Activated naive CD8-positive, alpha-beta T cell treated with anti-CD3 and anti-CD28 coated beads, Interleukin-2, amount 50 U/mL, for 16 hours (primary cell): Measurements from ENCODE around the gene ARHGEF2.
"Not testable (repeated sequence)": the region's sequence is repeated elsewhere in the genome, so short reads cannot be mapped to it uniquely, and the experiment has no call there.

ENCODE experiments used
- DNase-seq: peaks from one replicate; pipeline ENCODE4 v3.0.0-alpha.2; 2020; ENCODE audit warnings: low read depth, low spot score

Gene ARHGEF2

DNA sequence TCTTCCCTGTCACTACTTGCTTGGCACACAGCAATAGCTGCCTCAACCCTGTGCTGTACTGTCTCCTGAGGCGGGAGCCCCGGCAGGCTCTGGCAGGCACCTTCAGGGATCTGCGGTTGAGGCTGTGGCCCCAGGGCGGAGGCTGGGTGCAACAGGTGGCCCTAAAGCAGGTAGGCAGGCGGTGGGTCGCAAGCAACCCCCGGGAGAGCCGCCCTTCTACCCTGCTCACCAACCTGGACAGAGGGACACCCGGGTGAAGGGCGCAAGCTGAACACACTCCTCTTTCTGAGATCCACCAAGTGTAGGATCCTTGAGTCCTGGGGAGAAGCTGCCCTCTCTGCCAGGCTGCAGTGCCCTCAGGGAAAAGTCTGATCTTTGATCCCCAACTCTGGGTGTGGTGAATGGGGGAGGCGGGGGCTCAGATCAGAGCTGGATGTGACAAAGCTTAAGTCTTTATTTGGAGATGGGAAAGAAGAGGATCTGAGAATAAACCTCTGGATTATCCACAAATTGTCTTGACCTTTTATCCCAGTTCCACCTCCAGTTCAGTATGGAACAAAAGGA lies 35.7 kb downstream of the ARHGEF2 start:
- no peak for DNase-seq

DNA sequence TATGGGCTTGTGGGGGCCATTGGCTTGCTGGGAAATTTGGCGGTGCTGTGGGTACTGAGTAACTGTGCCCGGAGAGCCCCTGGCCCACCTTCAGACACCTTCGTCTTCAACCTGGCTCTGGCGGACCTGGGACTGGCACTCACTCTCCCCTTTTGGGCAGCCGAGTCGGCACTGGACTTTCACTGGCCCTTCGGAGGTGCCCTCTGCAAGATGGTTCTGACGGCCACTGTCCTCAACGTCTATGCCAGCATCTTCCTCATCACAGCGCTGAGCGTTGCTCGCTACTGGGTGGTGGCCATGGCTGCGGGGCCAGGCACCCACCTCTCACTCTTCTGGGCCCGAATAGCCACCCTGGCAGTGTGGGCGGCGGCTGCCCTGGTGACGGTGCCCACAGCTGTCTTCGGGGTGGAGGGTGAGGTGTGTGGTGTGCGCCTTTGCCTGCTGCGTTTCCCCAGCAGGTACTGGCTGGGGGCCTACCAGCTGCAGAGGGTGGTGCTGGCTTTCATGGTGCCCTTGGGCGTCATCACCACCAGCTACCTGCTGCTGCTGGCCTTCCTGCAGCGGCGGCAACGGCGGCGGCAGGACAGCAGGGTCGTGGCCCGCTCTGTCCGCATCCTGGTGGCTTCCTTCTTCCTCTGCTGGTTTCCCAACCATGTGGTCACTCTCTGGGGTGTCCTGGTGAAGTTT lies 36.4 kb downstream of the ARHGEF2 start:
- DNase-seq = no peak

DNA sequence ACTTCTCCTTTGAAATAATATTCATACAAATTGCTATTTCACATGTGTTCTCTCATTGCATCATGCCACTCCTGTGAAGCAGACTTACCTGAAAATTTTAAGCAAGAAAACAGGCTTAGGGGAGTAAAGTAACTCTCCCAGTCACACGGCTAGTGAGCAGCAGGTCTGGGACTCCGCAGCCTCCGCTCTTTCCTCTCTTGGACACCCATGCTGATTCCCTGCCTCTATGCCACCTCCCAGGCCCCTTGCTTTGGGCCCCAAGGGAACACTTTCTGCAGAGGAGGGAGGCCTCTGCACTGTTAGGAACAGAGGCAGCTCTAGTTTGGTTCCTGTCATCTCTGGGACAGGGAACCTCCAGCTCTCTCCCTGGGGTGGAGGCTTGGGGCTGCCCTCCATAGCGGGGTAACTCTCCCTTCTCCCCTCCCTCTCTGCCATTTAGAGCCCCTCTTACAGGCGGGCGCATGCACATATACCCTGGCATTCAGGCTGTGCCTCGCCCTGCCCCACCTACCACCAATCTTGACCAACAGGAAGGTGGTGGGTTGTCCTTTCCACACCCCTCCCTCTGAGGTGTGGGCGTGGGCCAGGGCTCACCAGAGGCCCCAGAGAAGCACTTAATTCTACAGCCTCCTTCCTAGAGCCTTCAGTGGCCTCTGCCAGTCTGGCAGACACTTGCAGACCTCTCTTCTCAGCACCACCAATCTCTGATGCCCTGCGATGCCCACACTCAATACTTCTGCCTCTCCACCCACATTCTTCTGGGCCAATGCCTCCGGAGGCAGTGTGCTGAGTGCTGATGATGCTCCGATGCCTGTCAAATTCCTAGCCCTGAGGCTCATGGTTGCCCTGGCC lies 37.1 kb downstream of the ARHGEF2 start, which contains the start of gene RXFP4:
Gene RXFP4, plus strand, starts transcription at position 646 of the 852 bp plus-strand sequence. Its CDS starts 72 bp downstream, at position 718.
- no peak for DNase-seq

DNA sequence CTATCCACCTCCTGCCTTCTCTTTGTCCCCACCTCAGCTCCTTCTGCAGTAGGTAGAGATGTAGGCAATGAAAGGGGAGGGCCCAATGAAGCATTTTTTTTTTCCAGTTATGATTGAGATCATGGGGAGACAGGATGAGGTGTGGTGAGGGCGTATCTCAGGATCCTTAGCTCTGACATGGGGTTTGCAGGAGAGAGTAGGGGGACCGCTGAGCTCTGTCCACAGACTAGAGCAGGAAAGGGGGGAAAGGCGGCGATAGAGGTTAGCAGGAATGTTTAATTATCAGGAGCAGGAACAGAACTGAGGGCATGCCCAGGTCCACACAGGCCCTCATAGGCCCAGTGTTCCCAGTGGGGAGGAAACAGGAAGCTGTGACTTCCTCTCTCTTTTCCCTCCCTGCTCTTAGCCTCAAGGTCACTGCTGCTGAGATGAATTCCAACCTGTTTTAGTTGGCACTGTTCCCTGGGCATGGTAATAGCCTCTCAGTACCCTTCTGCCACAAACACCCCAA lies 37.8 kb downstream of the ARHGEF2 start:
- DNase-seq = no peak

DNA sequence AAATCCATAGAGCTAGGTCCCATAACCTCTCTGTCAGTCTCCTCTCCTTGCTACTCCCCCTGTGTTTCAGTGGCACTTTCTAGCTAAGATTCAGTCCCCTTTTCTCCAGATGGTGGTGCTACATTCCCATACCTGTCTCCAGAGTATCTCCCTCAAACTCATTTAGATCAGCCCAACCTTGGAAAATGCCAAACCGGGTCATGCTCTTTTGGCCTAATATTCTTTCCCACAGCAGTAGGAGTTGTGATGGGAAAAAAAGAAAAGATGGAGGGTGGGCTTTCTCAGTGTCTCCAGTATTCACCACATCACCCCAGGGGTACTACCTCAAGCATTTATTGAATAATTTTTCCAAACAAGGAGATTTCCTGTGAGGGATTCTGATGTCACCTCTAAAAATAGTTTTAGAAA lies 40.1 kb downstream of the ARHGEF2 start:
- no peak for DNase-seq

DNA sequence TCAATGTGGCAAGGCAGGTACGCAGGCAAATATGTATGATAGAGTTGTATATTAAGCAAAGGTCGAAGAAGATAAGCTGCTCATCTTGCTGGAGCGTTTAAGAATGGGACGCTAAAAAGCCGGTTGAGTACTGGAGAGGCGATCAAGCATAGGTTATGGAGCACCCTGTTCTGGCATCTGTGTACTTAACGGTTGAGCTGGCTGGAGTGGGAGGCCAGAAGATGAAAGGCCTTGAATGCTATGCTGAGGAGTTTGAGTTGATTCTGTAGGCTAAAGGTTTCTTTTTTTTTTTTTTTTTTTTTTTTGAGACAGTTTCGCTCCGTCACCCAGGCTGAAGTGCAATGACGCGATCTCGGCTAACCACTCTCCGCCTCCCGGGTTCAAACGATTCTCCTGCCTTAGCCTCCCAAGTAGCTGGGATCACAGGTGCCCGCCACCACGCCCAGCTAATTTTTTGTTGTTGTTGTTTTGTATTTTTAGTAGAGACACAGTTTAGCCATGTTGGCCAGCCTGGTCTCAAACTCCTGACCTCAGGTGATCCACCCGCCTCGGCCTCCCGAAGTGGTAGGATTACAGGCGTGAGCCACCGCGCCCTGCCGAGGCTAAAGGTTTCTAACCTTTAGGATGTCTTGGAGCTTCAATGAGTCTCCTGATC lies 43.3 kb downstream of the ARHGEF2 start:
- DNase-seq = no peak

DNA sequence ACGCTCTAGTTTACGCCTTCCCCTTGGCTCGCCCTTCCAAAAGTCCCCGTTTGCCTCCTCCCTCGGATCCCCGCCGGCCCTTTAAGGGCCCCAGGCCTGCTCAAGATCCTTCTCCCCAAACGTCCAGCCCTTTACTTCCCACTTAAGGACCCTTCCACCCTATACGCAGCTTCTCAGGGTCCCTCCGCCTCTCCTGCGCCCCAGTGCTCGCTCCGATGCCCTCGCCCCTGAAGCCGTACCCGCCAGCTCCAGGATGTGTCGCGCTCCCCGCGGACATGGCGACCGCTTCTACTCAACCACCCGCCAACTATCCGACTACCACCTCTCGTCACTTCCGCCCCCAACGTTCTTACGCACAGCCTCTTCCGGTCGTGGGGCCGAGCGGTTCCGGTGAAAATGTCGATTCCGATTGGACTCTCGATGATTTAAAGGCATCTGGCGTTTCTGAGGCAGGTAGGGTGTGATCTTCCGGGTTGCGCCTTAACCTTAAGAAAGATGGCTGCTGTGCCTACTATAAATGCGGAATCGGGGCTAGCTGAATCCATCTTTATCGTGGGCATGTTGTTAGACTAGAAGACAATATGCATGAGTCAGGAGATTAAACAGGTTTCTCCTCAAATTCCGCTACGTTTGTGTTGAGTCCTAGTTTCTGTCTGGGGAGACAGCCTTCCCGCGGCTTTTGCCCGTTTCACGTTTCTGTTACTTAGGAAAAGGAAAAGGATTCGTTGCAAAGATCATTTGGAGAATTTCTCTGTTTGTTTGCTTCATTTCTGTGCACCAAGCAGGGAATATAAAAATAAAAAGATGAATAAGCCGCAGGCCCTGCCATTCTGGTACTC lies 44.0 kb downstream of the ARHGEF2 start, which contains the start of gene KHDC4:
Gene KHDC4, minus strand, starts transcription at position 317 of the 839 bp plus-strand sequence. Its CDS starts 40 bp downstream, at position 277.
- DNase-seq = peak; percentile 88

DNA sequence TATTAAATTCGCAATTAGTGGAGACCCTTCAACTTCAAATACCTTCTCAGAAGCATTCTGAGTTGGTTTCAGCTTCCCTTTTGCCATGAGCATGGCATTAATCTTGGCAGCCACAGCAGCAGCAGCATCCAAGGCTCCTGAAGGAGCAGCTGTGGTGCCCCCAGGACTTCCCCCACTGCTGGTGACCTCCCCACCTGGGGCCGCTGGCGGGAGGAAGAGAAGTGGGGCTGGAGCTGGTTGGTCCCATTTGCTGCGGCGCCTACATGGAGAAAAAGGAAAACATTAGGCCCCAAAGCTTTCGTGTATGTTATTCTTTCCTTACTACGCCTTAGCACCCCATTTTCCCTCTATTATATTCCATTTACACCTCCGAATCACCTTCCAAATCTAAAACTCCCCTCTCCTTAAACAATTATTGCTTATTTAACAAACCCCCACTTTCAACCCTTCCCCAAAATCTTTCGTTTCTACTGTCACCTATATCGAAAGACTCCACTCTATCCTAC lies 44.7 kb downstream of the ARHGEF2 start:
- DNase-seq = no peak

DNA sequence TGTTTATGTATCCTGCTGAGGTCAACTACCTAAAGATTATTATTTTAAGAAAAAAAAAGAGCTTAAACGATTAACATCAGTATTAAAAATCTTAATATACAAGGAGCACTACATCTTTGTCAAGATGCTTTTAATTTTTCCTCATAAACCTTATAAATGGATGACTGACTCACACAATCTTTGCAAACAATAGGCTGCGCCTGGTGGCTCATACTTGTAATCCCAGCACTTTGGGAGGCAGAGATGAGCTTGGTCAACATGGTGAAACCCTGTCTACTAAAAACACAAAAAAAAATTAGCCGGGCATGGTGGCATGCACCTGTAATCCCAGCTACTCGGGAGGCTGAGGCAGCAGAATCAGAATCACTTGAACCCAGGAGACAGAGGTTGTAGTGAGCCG lies 45.9 kb downstream of the ARHGEF2 start:
- DNase-seq = no peak

DNA sequence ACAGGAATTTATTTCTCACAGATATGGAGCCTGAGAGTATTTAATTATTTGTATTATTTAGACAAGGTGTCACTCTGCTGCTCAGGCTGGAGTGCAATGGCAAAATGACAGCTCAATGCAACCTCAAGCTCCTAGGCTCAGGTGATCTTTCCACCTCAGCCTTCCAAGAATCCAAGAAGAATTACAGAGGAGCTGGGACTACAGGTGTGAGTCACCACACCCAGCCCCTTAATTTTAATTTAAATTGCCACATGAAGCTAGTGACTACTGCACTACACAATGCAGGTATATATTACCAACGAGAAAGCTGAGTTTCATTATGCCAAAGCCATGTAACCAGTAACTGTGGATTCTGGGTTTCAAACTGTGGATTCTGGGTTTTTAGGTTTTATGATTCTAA lies 46.3 kb downstream of the ARHGEF2 start:
- no peak for DNase-seq

DNA sequence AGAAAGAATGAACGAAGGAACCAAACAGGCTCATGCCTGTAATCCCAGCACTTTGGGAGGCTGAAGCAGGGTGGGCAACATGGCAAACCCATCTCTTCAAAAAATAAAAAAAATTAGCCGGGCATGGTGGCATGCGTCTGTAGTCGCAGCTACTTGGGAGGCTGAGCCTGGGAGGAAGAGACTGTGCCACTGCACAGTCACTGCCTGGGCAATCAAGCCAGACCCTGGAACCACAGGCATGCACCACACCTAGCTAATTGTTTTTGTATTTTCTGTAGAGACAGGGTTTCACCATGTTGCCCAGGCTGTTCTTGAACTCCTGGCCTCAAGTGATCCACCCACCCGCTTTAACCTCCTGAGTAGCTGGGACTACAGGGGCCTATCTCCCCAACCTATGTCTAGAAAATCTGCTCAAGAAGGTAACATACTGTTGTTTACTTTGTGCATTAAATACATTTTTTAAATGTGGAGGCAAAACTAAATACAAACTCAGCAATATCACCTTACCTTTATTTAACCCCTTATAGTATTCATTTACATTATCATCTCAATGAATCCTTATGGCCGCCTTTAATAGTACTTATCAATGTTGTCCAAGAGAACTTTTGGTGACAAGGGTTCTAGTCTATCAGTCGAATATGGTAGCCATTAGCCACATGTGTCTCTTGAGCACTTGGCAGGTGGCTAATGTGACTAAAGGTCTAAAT lies 46.9 kb downstream of the ARHGEF2 start:
- DNase-seq = no peak

DNA sequence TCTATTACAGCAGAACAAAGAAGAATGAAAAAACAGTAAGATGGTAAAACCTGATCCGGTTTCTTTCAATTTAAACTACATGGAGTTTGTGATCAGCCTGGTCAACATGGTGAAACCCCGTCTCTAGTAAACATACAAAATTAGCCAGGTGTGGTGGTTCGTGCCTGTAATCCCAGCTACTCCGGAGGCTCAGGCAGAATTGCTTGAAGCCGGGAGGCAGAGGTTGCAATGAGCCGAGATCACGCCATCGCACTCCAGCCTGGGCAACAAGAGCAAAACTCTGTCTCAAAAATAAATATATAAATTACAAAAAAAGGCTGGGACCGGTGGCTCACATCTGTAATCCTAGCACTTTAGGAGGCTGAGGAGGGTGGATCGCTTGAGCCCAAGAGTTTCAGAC lies 47.6 kb downstream of the ARHGEF2 start:
- not testable (repeated sequence) for DNase-seq

DNA sequence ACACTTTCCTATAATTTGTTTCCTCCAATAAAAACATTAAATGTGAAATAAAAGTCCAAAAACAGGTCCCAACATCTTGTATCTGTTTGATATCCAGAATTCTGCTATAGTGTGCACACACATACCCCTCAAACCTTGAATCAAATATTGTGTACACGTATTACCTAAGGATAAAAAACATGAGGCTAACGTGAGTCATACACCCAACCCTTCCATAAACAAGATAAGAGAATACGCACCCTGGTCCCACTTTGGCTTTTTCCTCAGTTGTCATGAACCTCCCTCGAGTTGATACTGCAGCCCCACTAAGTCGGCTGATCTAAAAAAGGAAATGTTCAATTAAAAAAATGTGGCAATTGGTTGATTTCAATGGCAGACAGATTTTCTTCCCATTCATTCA lies 49.3 kb downstream of the ARHGEF2 start:
- DNase-seq = no peak

DNA sequence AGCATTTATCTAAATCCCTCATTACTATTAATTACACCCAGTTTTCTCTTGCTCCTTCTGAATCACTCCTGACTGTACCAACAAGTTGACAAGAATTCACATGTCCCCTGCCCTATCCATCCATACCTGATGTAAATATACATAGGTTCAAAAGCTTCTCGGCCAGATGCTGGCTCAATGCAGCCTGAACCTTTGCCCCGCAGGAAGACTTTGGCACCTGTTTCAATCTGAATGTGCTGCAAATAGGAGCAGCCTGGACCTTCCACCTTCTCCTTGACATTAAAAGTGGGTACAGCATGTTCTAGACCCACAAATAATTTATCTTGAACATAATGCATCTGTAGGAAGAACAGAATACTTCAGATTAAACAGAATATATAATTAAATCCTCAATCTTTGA lies 52.8 kb downstream of the ARHGEF2 start:
- no peak for DNase-seq

DNA sequence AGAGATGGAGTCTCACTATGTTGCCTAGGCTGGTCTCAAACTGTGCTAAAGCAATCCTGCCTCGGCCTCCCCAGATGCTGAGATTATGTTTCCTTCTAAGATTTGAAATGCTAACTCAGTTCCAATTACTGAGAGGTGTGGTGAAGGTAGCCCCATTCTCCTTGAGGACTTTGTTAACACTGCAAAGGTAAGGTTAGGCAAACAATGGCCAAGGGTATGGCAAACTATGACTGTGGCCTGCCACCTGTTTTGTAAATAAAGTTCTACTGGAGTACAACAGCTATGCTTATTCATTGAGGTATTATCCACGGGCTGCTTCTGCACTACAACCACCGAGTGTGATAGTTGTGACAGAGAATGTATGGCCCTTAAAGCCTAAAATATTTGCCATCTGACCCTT lies 57.6 kb downstream of the ARHGEF2 start:
- no peak for DNase-seq

DNA sequence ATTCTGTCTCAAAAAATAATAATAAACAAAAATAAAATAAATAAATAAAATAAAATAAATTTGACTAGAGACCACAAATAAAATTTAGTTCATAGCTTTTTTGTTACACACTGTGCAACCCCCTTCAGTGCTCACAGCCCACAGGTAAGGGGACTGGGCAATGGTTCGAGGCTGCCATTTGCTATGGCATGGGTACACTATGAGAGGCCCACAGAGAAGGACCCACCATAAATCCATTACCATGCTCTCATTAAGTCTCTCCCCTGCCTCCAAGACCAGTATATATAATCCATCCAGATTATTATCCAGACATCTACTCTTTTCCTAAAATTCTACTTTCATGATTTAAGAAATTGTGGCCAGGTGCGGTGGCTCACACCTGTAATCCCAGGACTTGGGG lies 58.5 kb downstream of the ARHGEF2 start:
- DNase-seq = no peak

DNA sequence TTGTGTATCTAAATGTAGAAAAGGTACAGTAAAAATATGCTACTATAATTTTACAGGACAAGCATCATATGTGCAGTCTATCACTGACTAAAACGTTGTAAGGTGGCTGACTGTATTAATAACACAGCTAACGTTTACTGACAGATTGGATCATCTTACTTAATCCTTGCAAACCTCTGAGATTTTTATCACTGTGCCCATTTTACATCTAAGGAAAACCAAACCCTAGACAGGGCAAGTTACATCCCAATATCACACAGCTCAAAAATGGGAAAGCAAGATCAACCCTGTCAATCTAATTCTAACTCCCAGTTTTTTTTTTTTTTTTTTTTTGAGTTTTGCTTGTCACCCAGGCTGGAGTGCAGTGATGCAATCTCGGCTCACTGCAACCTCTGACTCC lies 59.7 kb downstream of the ARHGEF2 start:
- no peak for DNase-seq

DNA sequence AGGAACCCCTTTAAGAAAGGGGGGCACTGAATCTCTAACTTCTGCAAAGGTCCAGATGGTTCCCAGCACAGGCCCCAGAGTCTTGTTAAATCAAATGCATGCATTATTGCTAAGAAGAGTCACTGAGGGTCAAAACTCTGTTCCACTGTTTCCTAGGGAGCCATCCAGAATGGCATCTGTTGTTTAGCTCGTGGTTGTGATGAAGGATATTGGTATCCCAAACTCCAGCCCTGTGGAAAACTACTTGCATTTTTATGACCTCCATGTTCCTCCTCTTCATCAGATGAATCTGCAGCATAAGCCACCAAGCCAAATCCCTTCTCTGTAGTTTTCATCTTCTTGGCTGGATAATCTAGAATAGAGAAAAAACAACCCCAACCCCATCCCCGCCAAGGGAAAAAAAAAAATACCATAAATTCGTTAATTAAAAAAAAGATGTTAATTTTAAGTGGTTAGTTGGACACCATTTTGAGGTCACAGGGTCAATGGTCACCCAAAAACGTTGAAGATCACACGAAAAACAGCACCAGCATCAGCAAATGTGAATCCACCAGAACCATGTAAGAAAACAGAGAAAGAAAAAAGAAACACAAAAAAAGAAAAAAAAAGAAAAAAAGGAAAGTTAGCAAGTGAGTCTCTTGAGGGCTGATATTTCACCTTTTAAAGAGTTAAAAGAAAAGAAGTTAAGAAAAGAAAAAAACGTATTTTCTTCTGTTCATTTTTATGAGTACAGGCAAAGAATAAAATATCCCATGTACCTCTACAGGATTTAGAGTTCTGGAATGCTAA lies 64.2 kb downstream of the ARHGEF2 start:
- no peak for DNase-seq

DNA sequence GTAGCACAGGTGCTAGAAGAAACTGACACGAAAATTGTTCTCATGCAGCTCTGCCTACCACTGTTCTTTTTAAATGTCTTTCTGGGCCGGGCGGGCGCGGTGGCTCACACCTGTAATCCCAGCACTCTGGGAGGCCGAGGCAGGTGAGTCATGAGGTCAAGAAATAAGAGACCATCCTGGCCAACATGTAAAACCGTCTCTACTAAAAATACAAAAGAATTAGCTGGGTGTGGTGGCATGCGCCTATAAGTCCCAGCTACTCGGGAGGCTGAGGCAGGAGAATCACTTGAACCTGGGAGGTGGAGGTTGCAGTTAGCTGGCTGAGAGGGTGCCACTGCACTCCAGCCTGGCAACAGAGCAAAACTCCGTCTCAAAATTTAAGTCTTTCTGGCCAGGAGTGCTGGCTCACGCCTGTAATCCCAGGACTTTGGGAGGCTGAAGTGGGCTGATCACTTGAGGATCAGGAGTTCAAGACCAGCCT lies 66.3 kb downstream of the ARHGEF2 start:
- no peak for DNase-seq
